OCI-LY3 (cell line): ENCODE measurements around the gene TOMM7.

Source experiments
- EZH2phosphoT487 ChIP-seq: fragments of 200-600 bp; shearing (Covaris generic); IDR thresholded peaks from 2 replicates; pipeline ENCODE4 v1.6.1; 2018; ENCODE audit warnings: antibody characterized with exemption, mixed run types, low read depth
- TF ChIP-seq, protein P1 (sequence below): fragments of 200-600, 300-600 bp; sonication (generic); IDR thresholded peaks from 2 replicates; pipeline ENCODE4 v1.5.1; 2014; ENCODE audit warnings: antibody characterized with exemption, low read length, low read depth

GRCh38 chr7:22849662-22850061, 27.0 kb upstream of the TOMM7 start:
- TF ChIP-seq, protein P1, sequence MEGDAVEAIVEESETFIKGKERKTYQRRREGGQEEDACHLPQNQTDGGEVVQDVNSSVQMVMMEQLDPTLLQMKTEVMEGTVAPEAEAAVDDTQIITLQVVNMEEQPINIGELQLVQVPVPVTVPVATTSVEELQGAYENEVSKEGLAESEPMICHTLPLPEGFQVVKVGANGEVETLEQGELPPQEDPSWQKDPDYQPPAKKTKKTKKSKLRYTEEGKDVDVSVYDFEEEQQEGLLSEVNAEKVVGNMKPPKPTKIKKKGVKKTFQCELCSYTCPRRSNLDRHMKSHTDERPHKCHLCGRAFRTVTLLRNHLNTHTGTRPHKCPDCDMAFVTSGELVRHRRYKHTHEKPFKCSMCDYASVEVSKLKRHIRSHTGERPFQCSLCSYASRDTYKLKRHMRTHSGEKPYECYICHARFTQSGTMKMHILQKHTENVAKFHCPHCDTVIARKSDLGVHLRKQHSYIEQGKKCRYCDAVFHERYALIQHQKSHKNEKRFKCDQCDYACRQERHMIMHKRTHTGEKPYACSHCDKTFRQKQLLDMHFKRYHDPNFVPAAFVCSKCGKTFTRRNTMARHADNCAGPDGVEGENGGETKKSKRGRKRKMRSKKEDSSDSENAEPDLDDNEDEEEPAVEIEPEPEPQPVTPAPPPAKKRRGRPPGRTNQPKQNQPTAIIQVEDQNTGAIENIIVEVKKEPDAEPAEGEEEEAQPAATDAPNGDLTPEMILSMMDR = no peak
- no peak for TF ChIP-seq EZH2phosphoT487
